ENCODE data around the gene ANKS1A. TPM values are rescaled to one million over a fixed set of nuclear protein-coding genes. Genes with fewer than 3 reads are reported as not detected.

Gene ANKS1A
- total and polyA plus RNA-seq, 3 experiments from 2014 or later, result 3.0 to 9.6 (median 8.7) TPM

DNA sequence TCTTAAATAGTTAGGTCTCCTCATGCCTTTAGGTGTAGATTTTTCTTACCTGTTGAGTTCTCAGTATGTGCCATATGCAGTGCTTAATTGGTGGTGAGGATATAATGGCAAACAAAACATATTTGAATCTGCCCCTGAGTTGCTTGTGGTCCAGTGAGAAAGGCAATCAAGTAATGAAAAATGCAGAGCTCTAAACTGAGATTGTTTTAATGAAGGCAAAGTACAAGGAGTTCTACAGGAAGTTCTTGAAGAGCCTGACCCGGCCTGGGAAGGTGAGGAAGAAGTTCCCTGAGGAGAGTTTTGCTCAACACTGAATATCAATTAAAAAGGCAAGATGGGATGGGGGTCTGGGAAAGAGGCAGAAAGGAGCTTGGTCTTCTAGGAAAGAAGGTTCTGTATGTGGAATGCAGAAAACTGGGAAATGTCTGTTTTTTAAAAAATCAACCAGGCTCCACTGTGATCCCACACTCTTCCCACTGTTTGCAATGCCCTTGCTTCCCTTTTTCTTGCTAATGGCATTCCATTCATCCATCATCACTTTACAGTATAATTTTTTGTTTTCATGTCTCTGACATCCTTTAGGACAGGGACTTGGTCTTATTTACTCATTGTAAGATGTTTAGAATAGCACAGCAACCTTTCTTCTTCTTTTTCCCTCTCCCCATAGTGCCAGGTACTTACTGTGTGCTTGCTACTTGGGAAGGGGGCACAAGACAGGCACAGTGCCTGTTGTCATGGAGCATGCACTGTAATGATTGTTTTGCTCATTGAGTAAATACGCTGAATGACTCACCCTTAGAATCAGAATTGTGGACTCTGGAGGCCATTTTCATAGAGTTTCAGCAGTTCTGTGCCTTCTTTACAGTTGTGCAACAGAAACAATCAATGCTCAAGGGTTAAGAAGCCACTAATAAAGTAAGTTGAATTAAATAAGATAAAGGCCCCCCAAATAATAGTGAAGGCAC is 64.3 kb downstream of the ANKS1A start:
- Mint-ChIP-seq H3K36me3 (peaks cover 0 to 6% (median 3%) of the 10 kb centered on the region in 3 donors), H3K9me3 (no peaks in the 10 kb centered on the region), H3K27me3 (no peaks in the 10 kb centered on the region), H3K27ac (peak overlapping the region in 1 of 8 donors; percentile 11), H3K4me1 (peaks cover 3 to 8% (median 6%) of the 10 kb centered on the region in 3 donors), H3K4me3 (no peak overlapping the region)
- ChIA-PET POLR2A (no interaction called here), CTCF (no interaction called here)
- Histone ChIP-seq H3K9me3 (ENCODE audit: low read length) (no peaks in the 10 kb centered on the region), H3K4me1 (ENCODE audit: insufficient read depth, low read length) (no peaks in the 10 kb centered on the region), H3K27me3 (ENCODE audit: insufficient read depth, low read length, poor library complexity, severe bottlenecking) (no peaks in the 10 kb centered on the region), H3K36me3 (ENCODE audit: insufficient read depth, low read length) (no peaks in the 10 kb centered on the region), H3K4me3 (ENCODE audit: low read length) (no peak overlapping the region), H3K27ac (ENCODE audit: low read depth, low read length) (no peak overlapping the region)
- no peak for DNase-seq

DNA sequence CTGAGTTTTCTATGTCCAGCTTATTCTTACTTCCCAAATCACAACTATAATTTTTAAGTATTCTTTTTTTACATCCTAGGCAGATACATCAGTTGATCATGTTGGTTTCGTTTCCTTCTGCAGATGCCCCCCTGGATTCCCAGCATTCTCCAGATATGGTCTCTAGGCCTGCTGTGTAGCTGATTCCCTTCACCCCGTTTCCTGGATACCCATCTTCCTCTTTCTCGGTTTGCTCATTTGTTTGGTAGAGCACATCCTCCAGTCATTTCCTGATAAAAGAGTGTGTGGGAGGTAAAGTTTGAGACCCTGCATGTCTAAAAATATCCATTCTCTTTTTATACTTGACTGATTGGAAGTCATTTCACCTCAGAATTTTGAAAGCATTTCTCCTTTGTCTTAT is 66.4 kb downstream of the ANKS1A start:
- Mint-ChIP-seq H3K4me1 (peaks cover 0 to 3% (median 0%) of the 10 kb centered on the region in 3 donors), H3K27ac (no peak overlapping the region), H3K27me3 (no peaks in the 10 kb centered on the region), H3K36me3 (peaks cover 0 to 6% (median 3%) of the 10 kb centered on the region in 3 donors), H3K9me3 (no peaks in the 10 kb centered on the region), H3K4me3 (no peak overlapping the region)
- ChIA-PET CTCF (no interaction called here), POLR2A (no interaction called here)
- H3K27ac ChIP-seq (ENCODE audit: low read depth, low read length), result no peak overlapping the region
- no peaks in the 10 kb centered on the region for H3K27me3 ChIP-seq (ENCODE audit: insufficient read depth, low read length, poor library complexity, severe bottlenecking)
- no peaks in the 10 kb centered on the region for H3K4me1 ChIP-seq (ENCODE audit: insufficient read depth, low read length)
- no peak overlapping the region for H3K4me3 ChIP-seq (ENCODE audit: low read length)
- DNase-seq, result no peak
- H3K36me3 ChIP-seq (ENCODE audit: insufficient read depth, low read length), result no peaks in the 10 kb centered on the region
- no peaks in the 10 kb centered on the region for H3K9me3 ChIP-seq (ENCODE audit: low read length)

DNA sequence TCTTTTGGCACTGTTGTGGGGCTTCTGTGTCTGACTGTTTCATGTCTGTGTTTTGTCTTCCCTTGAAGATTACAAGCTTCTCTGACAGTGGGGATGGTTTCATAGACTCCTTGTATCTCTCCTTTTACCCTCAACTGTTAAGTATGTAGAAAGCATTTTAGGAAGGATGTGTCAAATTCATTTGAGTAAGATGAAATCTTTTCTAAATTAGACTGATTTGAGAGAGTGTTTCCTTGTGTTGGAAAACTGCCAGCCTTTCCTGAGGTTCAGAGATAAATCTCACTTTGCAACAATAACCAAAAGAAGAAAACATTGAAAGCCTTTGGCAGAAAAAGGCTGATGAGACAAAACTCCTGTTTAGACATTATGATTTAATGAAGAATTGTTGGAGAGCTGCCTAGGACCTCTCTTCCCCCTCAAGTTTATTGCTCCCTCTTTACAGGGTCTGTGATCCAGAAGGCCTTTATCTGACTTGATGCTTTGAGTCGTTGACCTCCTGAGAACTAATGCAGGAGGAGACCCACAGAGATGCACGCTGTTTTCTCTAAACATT is 68.3 kb downstream of the ANKS1A start:
- Histone ChIP-seq H3K9me3 (ENCODE audit: low read length) (no peaks in the 10 kb centered on the region), H3K36me3 (ENCODE audit: insufficient read depth, low read length) (no peaks in the 10 kb centered on the region), H3K4me3 (ENCODE audit: low read length) (no peak overlapping the region), H3K27ac (ENCODE audit: low read depth, low read length) (no peak overlapping the region), H3K27me3 (ENCODE audit: insufficient read depth, low read length, poor library complexity, severe bottlenecking) (no peaks in the 10 kb centered on the region), H3K4me1 (ENCODE audit: insufficient read depth, low read length) (peaks cover 7% of the 10 kb centered on the region)
- Mint-ChIP-seq H3K4me1 (peaks cover 0 to 2% (median 0%) of the 10 kb centered on the region in 3 donors), H3K27ac (no peak overlapping the region), H3K9me3 (no peaks in the 10 kb centered on the region), H3K27me3 (no peaks in the 10 kb centered on the region), H3K4me3 (no peak overlapping the region), H3K36me3 (peaks cover 0 to 6% (median 3%) of the 10 kb centered on the region in 3 donors)
- ChIA-PET CTCF (no interaction called here), POLR2A (no interaction called here)
- DNase-seq, result no peak

DNA sequence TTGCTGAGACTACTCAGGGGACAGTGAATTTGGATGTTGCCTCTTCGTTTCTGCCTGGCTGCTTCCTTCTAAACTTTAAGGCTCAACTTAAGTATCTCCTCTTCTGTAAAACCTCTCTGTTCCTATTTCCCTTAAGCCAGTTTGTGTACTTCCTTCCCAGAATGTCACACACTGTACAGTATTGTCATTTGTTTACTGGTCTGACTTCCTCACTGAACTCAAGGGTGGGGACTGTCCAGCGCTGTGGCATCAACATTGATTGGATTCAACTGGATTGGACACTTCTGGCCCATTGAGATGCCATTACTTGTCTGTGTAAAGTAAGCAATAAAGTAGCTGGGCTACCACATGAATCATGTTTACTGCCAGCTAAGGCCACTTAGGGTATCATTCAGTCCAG is 69.7 kb downstream of the ANKS1A start:
- Mint-ChIP-seq H3K4me1 (peaks cover 0 to 2% (median 0%) of the 10 kb centered on the region in 3 donors), H3K27ac (no peak overlapping the region), H3K4me3 (no peak overlapping the region), H3K9me3 (no peaks in the 10 kb centered on the region), H3K27me3 (no peaks in the 10 kb centered on the region), H3K36me3 (peaks cover 0 to 6% (median 0%) of the 10 kb centered on the region in 3 donors)
- no peak overlapping the region for H3K27ac ChIP-seq (ENCODE audit: low read depth, low read length)
- no peaks in the 10 kb centered on the region for H3K36me3 ChIP-seq (ENCODE audit: insufficient read depth, low read length)
- H3K4me3 ChIP-seq (ENCODE audit: low read length), result no peak overlapping the region
- ChIA-PET CTCF (no interaction called here), POLR2A (no interaction called here)
- H3K27me3 ChIP-seq (ENCODE audit: insufficient read depth, low read length, poor library complexity, severe bottlenecking), result no peaks in the 10 kb centered on the region
- peaks cover 7% of the 10 kb centered on the region for H3K4me1 ChIP-seq (ENCODE audit: insufficient read depth, low read length)
- no peaks in the 10 kb centered on the region for H3K9me3 ChIP-seq (ENCODE audit: low read length)
- no peak for DNase-seq

DNA sequence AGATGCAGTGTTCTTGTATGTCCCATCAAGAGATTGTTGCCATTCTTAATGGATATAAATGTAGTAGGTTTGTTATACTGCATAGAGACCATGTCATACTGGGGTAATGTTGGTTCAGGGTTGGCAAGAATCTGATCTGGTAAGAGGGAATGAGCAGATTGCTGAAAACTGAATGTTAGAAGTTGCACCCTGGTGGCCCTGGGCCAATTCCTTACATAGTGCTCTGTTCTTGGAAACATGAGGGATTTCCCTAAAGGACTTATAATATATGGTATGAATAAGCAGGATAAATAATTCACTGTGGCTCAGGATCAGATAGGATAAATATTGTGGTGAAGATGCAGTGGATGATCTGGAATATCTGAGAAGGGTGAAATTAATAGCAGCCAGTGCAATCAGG is 70.2 kb downstream of the ANKS1A start:
- Mint-ChIP-seq H3K4me1 (peaks cover 0 to 2% (median 0%) of the 10 kb centered on the region in 3 donors), H3K36me3 (peaks cover 0 to 6% (median 0%) of the 10 kb centered on the region in 3 donors), H3K9me3 (no peaks in the 10 kb centered on the region), H3K27ac (no peak overlapping the region), H3K4me3 (no peak overlapping the region), H3K27me3 (no peaks in the 10 kb centered on the region)
- H3K4me1 ChIP-seq (ENCODE audit: insufficient read depth, low read length), result peaks cover 7% of the 10 kb centered on the region
- H3K27ac ChIP-seq (ENCODE audit: low read depth, low read length), result no peak overlapping the region
- no peak for DNase-seq
- ChIA-PET CTCF (no interaction called here), POLR2A (no interaction called here)
- H3K9me3 ChIP-seq (ENCODE audit: low read length), result no peaks in the 10 kb centered on the region
- no peaks in the 10 kb centered on the region for H3K27me3 ChIP-seq (ENCODE audit: insufficient read depth, low read length, poor library complexity, severe bottlenecking)
- no peak overlapping the region for H3K4me3 ChIP-seq (ENCODE audit: low read length)
- no peaks in the 10 kb centered on the region for H3K36me3 ChIP-seq (ENCODE audit: insufficient read depth, low read length)

DNA sequence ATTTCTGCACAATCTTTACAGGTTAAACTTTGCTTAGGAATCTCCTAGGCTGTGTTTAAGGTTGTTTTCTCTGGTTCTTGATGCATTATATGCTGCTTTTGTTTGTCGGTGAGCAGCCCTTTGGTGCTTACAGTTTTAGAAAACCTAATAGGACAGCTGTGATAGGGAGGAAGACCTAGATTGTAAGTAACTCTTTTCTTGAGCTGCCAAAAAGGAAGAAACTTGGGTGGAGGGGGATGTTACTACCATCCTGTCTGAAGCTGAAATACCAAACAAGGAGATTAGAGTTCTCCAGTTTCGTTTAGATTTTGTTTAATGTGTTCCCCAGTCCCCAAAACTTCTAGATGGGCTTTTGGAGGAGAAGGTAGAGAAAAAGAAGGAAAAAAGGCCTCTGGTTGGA is 72.0 kb downstream of the ANKS1A start:
- H3K4me1 Mint-ChIP-seq, result no peaks in the 10 kb centered on the region
- no peaks in the 10 kb centered on the region for H3K9me3 ChIP-seq (ENCODE audit: low read length)
- H3K4me3 Mint-ChIP-seq, result no peak overlapping the region
- ChIA-PET CTCF (no interaction called here), POLR2A (no interaction called here)
- H3K27me3 Mint-ChIP-seq, result no peaks in the 10 kb centered on the region
- H3K9me3 Mint-ChIP-seq, result no peaks in the 10 kb centered on the region
- H3K36me3 ChIP-seq (ENCODE audit: insufficient read depth, low read length), result no peaks in the 10 kb centered on the region
- no peak overlapping the region for H3K27ac ChIP-seq (ENCODE audit: low read depth, low read length)
- no peak for DNase-seq
- peaks cover 7% of the 10 kb centered on the region for H3K4me1 ChIP-seq (ENCODE audit: insufficient read depth, low read length)
- H3K27ac Mint-ChIP-seq, result no peak overlapping the region
- no peaks in the 10 kb centered on the region for H3K27me3 ChIP-seq (ENCODE audit: insufficient read depth, low read length, poor library complexity, severe bottlenecking)
- H3K4me3 ChIP-seq (ENCODE audit: low read length), result no peak overlapping the region
- H3K36me3 Mint-ChIP-seq, result peaks cover 0 to 6% (median 0%) of the 10 kb centered on the region in 3 donors

DNA sequence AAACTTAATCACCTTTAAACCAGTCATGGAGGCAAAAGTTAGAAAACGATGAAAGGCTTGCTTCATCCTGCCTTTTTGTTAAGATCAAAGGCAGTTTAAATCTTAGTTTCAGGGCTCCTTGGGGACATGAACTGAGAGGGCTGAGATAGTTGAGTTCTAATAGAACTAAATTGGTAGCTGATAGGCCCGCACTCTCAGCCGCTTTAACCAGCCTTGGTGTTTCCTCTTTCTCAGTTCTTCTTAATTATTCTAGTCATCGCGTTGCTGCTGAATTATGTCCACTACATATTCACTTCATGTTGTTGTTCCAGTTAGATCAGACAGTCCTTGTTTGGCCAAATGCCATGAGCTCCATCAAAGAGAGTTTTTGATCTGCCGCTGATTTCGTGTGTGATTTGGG is 72.5 kb downstream of the ANKS1A start:
- peaks cover 0 to 5% (median 0%) of the 10 kb centered on the region in 3 donors for H3K36me3 Mint-ChIP-seq
- no peaks in the 10 kb centered on the region for H3K9me3 Mint-ChIP-seq
- Histone ChIP-seq H3K4me3 (ENCODE audit: low read length) (no peak overlapping the region), H3K27ac (ENCODE audit: low read depth, low read length) (no peak overlapping the region), H3K36me3 (ENCODE audit: insufficient read depth, low read length) (no peaks in the 10 kb centered on the region), H3K27me3 (ENCODE audit: insufficient read depth, low read length, poor library complexity, severe bottlenecking) (no peaks in the 10 kb centered on the region), H3K9me3 (ENCODE audit: low read length) (no peaks in the 10 kb centered on the region), H3K4me1 (ENCODE audit: insufficient read depth, low read length) (peaks cover 7% of the 10 kb centered on the region)
- POLR2A ChIA-PET, result no interaction called here
- no peak for DNase-seq
- CTCF ChIA-PET, result no interaction called here
- H3K4me3 Mint-ChIP-seq, result no peak overlapping the region
- H3K27ac Mint-ChIP-seq, result no peak overlapping the region
- no peaks in the 10 kb centered on the region for H3K4me1 Mint-ChIP-seq
- no peaks in the 10 kb centered on the region for H3K27me3 Mint-ChIP-seq

DNA sequence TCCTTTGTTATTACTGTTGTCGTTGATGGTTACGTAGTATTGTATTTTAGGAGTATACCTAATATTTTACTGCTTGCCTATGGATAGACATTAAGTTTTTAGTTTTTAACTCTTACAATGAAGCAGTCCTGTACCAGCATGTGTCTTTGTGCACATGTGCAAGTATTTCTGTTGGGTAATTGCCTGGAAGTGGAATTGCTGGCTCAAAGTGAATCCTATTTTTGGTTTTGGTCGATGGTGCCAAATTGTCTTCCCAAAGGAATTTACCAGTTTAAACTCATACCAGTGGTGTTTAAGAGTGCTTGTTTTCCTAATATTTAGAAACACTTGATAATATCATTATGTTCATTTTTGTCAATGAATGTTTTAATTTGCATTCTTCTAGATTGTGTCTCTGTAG is 75.5 kb downstream of the ANKS1A start:
- H3K4me1 Mint-ChIP-seq, result no peaks in the 10 kb centered on the region

More for the DNA sequence above, 75.5 kb downstream of the ANKS1A start:
- Histone ChIP-seq H3K27ac (ENCODE audit: low read depth, low read length) (no peak overlapping the region), H3K4me1 (ENCODE audit: insufficient read depth, low read length) (peaks cover 7% of the 10 kb centered on the region), H3K36me3 (ENCODE audit: insufficient read depth, low read length) (no peaks in the 10 kb centered on the region), H3K9me3 (ENCODE audit: low read length) (no peaks in the 10 kb centered on the region), H3K27me3 (ENCODE audit: insufficient read depth, low read length, poor library complexity, severe bottlenecking) (no peaks in the 10 kb centered on the region), H3K4me3 (ENCODE audit: low read length) (no peak overlapping the region)
- no peaks in the 10 kb centered on the region for H3K9me3 Mint-ChIP-seq
- peaks cover 0 to 12% (median 9%) of the 10 kb centered on the region in 3 donors for H3K36me3 Mint-ChIP-seq
- ChIA-PET POLR2A (no interaction called here), CTCF (no interaction called here)
- DNase-seq, result no peak
- no peak overlapping the region for H3K27ac Mint-ChIP-seq
- no peak overlapping the region for H3K4me3 Mint-ChIP-seq
- H3K27me3 Mint-ChIP-seq, result no peaks in the 10 kb centered on the region

Measured in CD8-positive, alpha-beta memory T cell (primary cell).